Osteocyte (in vitro differentiated cells): ENCODE data around the gene CES3. TPM values are rescaled to one million over a fixed set of nuclear protein-coding genes. Genes with fewer than 3 reads are reported as not detected.
A peak's percentile ranks its signal among the peaks of the same experiment; 100 is the strongest.

Experiments
- DNase-seq: peaks from one replicate; pipeline ENCODE4 v3.0.0; 2021; ENCODE audit warnings: mixed read lengths; ENCODE audit not compliant: unreplicated experiment; ENCODE audit errors: extremely low spot score
- H3K27ac Mint-ChIP-seq: one replicate; pipeline ENCODE4 v1.8.0; 2021; ENCODE audit warnings: mild to moderate bottlenecking, mixed read lengths; ENCODE audit not compliant: unreplicated experiment
- H3K27me3 Mint-ChIP-seq: one replicate; pipeline ENCODE4 v1.8.0; 2021; ENCODE audit warnings: mixed read lengths; ENCODE audit not compliant: unreplicated experiment
- H3K36me3 Mint-ChIP-seq: one replicate; pipeline ENCODE4 v1.8.0; 2021; ENCODE audit warnings: mixed read lengths; ENCODE audit not compliant: unreplicated experiment
- H3K4me1 Mint-ChIP-seq: one replicate; pipeline ENCODE4 v1.8.0; 2021; ENCODE audit warnings: mixed read lengths; ENCODE audit not compliant: unreplicated experiment
- H3K4me3 Mint-ChIP-seq: one replicate; pipeline ENCODE4 v1.8.0; 2021; ENCODE audit warnings: mild to moderate bottlenecking, moderate library complexity, mixed read lengths; ENCODE audit not compliant: unreplicated experiment
- H3K9me3 Mint-ChIP-seq: one replicate; pipeline ENCODE4 v1.8.0; 2021; ENCODE audit warnings: mixed read lengths; ENCODE audit not compliant: unreplicated experiment
- CTCF ChIP-seq: fragments of 200-600 bp; sonication (generic); IDR thresholded peaks from 2 replicates; pipeline ENCODE4 v1.5.0; 2021; ENCODE audit warnings: antibody characterized with exemption, mild to moderate bottlenecking, moderate library complexity
- total RNA-seq: library from RNA; stranded (reverse); gene quantifications from 2 replicates; pipeline ENCODE4 v1.2.1, GENCODE V29; 2021

Gene CES3
- total RNA-seq, 1 donor from 2014 or later: 0.24 TPM

- no peak for TF ChIP-seq CTCF
- Mint-ChIP-seq H3K27me3 (peaks cover 9% of the 10 kb centered on the region), H3K9me3 (no peaks in the 10 kb centered on the region), H3K4me3 (no peak overlapping the region), H3K27ac (no peak overlapping the region), H3K36me3 (peaks cover 2% of the 10 kb centered on the region), H3K4me1 (peaks cover 37% of the 10 kb centered on the region)
- DNase-seq: no peak
Measured at GRCh38 chr16:66923866-66924265, 37.2 kb upstream of the CES3 start.

GRCh38 chr16:66924527-66925321, 36.3 kb upstream of the CES3 start:
- Mint-ChIP-seq H3K27ac (no peak overlapping the region), H3K36me3 (peaks cover 2% of the 10 kb centered on the region), H3K4me1 (peaks cover 37% of the 10 kb centered on the region), H3K4me3 (no peak overlapping the region), H3K9me3 (no peaks in the 10 kb centered on the region), H3K27me3 (peaks cover 4% of the 10 kb centered on the region)
- no peak for DNase-seq
- TF ChIP-seq CTCF: peak; percentile 52

GRCh38 chr16:66925322-66925840, 35.7 kb upstream of the CES3 start, which contains the start of gene RRAD:
Gene RRAD, minus strand, starts transcription at chr16:66925535. Its CDS starts 356 bp downstream, at chr16:66925179.
- Mint-ChIP-seq H3K27me3 (peaks cover 4% of the 10 kb centered on the region), H3K4me3 (peak within 1 kb of the TSS; percentile 67), H3K9me3 (no peaks in the 10 kb centered on the region), H3K4me1 (peaks cover 37% of the 10 kb centered on the region), H3K27ac (peak within 1 kb of the TSS; percentile 66), H3K36me3 (peaks cover 2% of the 10 kb centered on the region)
- TF ChIP-seq CTCF: no peak
- no peak for DNase-seq

GRCh38 chr16:66926171-66926947, 34.7 kb upstream of the CES3 start:
- Mint-ChIP-seq H3K36me3 (peaks cover 2% of the 10 kb centered on the region), H3K4me3 (no peak overlapping the region), H3K27ac (peak overlapping the region; percentile 71), H3K9me3 (no peaks in the 10 kb centered on the region), H3K4me1 (peaks cover 37% of the 10 kb centered on the region), H3K27me3 (peaks cover 4% of the 10 kb centered on the region)
- TF ChIP-seq CTCF: no peak
- DNase-seq: no peak
